ENCODE data around the gene PGBD5.

DNA sequence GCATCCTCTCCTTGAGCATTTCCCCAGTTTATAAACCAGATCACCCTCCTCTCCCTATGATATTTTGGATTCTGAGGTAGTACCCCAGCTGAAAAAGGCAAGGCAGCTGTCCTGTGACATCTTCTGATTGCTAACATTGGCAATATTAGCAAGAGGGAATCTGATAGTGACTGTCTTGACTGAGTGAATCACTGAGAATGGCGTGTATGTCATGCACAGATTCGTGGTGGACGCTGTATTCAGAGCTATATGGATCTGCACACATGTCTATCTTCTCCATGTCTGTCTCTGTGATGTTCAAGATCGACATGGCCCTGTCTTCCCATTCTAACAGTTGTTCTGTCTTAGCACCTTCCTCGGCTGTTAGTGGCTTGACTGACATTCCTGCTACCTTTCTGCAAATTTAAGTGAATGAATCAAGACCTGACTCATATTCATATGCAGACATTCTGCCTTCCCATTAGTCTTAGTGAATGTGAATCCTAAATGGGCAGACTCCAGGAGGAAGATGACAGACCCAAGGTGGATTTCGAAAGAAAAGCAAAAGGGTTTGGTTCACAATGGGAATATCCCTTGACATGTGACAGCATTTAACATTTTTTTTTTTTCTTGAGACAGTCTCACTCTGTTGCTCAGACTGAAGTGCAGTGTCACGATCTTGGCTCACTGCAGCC is 97.7 kb downstream of the PGBD5 start:
- TF ChIP-seq, protein P1, sequence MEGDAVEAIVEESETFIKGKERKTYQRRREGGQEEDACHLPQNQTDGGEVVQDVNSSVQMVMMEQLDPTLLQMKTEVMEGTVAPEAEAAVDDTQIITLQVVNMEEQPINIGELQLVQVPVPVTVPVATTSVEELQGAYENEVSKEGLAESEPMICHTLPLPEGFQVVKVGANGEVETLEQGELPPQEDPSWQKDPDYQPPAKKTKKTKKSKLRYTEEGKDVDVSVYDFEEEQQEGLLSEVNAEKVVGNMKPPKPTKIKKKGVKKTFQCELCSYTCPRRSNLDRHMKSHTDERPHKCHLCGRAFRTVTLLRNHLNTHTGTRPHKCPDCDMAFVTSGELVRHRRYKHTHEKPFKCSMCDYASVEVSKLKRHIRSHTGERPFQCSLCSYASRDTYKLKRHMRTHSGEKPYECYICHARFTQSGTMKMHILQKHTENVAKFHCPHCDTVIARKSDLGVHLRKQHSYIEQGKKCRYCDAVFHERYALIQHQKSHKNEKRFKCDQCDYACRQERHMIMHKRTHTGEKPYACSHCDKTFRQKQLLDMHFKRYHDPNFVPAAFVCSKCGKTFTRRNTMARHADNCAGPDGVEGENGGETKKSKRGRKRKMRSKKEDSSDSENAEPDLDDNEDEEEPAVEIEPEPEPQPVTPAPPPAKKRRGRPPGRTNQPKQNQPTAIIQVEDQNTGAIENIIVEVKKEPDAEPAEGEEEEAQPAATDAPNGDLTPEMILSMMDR (conservative IDR thresholded peaks at IDR 0.05 in 1 of 2, IDR thresholded peaks at IDR 0.05 in 1 of 2; ENCODE audit: low read depth in 1 of 2, low read length in 2 of 2), result no peak
- TF ChIP-seq EZH2 (IDR thresholded peaks at IDR 0.05; ENCODE audit: low read length, missing control alignments), result no peak

Measured in fibroblast of lung (primary cell).